HG03378 (cell line): ENCODE data around the gene RASSF4.

Experiments
- ATAC-seq: cut with Tn5 transposase; IDR thresholded peaks from one replicate; pipeline ENCODE4 v1.9.1; 2021; ENCODE audit warnings: mild to moderate bottlenecking, moderate library complexity; ENCODE audit not compliant: unreplicated experiment

Gene RASSF4

GRCh38 chr10:44946205-44946604 lies 13.4 kb upstream of the RASSF4 start:
- ATAC-seq, result peak; percentile 67

DNA sequence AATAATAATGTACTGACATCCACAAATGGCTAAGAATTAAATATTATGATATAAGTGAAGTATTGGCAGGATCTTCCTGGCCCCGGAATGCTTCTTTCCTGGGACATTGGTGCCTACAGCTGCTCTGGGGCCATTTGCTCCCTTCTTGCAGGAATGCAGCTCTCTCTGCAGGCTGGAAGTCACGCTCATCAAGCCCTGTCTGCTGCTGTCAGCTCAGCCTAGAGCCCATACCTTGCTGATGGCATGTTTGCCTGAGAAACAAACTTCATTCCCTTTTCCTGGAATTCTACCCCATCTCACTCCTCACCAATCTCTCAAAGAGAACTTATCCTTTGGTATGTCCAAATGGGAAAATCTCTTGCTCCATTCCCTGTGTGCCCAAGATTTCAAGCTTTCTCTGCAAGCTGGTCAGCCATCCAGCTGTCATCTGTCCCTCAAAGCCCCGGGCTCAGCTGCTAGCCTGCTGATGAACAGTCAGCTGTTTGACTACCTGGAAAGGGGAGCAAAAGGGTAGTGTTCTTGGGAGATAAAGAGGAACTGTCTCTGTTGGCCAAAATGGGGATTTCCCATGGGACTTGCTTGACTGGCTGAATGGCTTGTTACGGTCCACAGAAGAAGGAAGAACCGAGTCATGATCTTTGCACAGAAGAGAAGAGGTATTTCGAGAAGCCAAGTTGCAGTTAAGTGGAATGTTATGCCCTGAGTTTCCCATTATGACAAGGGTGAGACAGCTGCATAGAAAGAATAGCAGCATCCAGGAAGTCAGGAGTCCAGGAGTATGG lies 12.0 kb upstream of the RASSF4 start:
- peak; percentile 71 for ATAC-seq

- ATAC-seq, result no peak
These were observed 11.0 kb upstream of the RASSF4 start for GRCh38 chr10:44948642-44949041.

DNA sequence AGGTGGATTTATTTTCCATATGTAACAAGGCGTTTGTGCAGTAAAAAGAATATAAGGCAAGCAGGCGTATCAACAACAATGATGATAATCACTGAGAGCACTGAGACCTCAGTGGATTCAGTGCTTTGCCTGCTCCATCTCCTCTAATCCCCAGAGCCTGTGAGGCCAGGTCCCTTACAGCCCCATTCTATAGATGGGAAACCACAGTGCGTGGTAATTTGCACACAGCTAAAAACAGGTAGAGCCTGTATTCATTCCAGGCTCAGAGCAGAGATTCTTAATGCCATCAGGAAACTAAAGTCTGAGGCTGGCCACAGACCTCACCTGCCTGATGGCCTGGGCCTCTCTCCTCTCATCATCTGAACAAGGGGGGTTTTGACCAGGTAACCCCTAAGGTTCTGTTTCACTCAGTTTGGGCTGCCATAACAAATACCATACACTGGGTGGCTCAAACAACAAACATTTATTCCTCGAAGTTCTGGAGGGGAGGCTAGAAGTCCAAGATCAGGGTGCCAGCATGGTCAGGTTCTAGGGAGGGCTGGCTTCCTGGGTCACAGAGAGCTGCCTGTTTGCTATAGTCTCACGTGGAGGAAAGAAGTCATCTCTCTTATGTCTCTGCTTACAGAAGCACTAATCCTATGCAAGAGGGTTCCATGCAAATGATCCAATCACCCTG lies 10.3 kb upstream of the RASSF4 start:
- no peak for ATAC-seq

- ATAC-seq, result no peak
These were observed 9.7 kb upstream of the RASSF4 start for GRCh38 chr10:44949915-44950314.

GRCh38 chr10:44950326-44951225 lies 9.0 kb upstream of the RASSF4 start:
- ATAC-seq, result no peak

GRCh38 chr10:44951576-44952226 lies 7.9 kb upstream of the RASSF4 start:
- ATAC-seq, result no peak

GRCh38 chr10:44952779-44953231 lies 6.8 kb upstream of the RASSF4 start:
- ATAC-seq, result no peak

DNA sequence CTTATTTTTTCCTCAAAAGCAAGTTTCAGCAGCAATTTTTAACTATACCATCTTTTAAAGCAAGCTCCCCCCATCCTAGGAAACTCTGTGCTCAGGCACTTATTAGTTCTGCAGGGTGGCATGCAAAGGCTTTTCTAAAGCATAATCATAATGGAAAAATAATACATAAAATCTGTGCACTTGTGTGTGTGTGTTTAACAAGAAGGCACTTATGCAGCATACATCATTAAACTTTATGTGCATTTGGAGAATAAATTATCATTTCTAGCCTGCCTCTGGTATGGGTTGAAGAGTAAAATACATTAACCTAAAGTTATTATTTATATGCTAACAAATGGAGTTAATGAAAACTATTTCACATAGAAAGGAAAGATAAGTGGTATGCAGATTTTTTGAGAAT lies 5.6 kb upstream of the RASSF4 start:
- ATAC-seq, result no peak

GRCh38 chr10:44954962-44955361 lies 4.6 kb upstream of the RASSF4 start:
- no peak for ATAC-seq

- no peak for ATAC-seq
These were observed 4.1 kb upstream of the RASSF4 start for GRCh38 chr10:44955413-44956070.

DNA sequence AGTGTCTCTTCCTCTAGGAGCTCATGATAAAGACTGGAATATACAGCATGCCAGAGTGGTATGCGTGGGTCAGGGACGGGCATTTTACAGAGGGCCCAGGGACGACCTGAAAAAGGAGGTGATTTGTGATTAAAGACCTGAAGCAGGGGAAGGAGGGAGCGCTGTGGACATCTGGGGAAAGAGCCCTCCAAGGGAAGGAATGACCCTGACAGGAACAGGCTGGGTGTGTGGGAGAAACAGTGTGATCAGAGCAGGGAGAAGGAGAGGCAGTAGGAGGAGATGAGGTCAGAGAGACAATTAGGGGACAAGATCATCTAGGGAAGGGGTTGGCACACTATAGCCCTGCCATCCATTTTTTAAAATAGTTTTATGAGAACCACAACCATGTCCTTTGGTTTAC lies 3.4 kb upstream of the RASSF4 start:
- no peak for ATAC-seq

- no peak for ATAC-seq
These were observed 2.6 kb upstream of the RASSF4 start for GRCh38 chr10:44956717-44957706.

DNA sequence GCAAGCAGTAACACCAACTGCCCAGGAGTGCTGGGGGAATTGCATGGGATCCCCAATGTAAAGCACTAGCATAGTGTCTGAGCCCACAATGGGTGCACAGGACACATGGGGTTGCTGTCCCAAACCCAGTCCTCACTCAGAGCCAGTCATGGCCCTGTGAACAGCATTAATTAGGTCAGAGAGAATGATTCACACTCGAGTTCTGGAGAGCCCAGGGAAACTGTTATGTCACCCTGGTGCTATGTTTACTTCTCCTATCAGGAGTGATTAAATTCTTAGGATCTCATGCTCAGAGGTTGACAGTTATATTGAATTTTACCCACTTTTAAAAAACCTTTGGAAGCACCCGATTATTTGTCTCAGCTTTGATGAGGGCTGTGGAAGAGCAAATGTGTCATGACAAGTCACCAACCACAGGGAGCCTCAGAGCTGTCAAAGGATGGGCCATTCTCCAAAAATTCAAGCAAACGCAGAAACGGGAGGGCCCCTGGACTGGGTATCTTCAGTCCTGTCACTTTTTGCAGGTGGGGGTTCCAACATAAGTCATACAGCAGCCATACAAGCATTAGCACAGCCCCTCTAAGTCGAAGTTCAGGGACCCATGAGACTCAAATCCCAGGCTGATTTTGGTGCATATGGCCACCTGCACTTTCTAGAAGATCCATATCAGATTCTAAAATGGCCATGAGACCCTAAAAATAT lies 1.3 kb upstream of the RASSF4 start:
- no peak for ATAC-seq

- ATAC-seq, result no peak
These were observed 730 bp upstream of the RASSF4 start for GRCh38 chr10:44958898-44959246.

DNA sequence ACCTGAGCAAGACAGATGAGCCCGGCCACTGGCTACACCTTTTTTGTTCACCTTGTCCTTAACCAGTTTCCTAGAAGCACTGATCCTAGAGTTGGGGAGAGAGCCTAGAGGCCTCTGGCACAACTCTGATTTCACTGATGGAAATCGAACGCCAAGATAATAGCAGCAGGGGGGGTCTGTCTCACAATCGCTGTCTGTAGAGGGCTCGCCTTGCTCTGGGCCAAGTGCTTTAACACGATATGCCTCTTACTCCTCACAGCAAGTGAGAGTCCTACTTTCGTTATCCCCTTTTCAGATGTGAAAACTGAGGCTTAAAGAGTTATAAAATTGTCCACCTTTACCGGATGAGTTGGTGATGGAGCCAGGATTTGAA lies 472 bp downstream of the RASSF4 start:
- no peak for ATAC-seq

DNA sequence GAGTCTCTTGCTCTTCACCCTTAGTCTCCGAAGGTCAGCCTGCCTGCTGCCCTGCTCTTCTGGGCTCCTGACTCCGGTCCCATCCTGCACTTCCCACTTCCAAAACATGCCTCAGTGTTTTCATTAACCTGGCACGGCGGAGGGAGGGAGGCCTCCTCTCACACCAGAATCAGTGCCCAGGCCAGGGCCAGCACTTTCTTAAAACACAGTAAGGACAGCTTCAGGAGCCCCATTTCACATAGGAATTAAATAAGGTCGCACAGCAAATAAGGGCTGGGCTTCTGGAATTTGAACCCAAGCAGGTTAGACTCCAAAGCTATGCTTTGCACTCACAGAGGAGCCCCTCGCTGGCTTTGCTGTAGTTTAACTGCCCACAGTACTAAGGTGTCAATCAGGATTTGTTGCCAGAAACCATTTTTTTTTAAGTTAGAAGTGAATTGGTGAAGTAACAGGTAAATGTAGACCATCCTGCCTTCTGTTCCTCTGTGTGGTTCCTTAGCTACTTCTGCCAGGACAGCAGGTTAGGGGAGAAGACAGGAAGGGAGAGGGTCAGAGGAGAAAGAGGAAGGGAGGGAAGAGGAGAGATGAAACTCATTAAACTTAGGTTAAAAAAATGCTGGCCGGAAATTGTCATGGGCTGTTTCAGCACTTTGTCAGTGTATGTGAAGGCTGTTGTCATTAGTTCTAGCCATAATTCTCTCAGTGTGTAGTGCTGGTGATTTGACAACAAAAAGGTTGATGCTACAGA lies 1.1 kb downstream of the RASSF4 start:
- no peak for ATAC-seq

DNA sequence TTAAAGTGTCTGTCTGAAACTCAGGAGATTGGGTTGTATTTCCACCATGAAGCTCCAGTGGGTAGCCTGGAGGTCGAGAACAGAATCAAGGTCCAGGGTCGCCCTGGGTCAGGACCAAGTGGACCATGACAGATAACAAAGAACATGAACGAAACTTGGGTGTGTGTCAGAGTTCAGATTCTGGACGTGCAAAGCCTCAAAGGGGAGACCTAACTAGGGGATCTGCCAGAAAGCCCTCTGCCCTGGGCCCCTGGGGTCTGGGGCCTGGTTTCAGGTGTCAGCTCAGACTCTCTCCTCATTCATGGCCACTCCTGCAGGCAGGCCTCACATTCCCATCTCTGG lies 1.6 kb downstream of the RASSF4 start:
- no peak for ATAC-seq
